A549 (cell line): ENCODE results near the gene ANKRD50.

Experiments used
- CBX2 ChIP-seq: fragments of 200-600 bp; sonication (generic); IDR thresholded peaks from 2 replicates; pipeline ENCODE4 v1.6.1; 2016; ENCODE audit warnings: low read depth, mild to moderate bottlenecking, borderline replicate concordance
- CTCF ChIP-seq: fragments of >200 bp; sonication (Bioruptor Twin); formaldehyde crosslinking; IDR thresholded peaks from 3 replicates; pipeline ENCODE4 v1.5.1; 2016
- ELK1 ChIP-seq: fragments of 150-350 bp; IDR thresholded peaks from 2 replicates; pipeline ENCODE4 v1.6.1; 2014; ENCODE audit warnings: low read depth, mild to moderate bottlenecking, low read length
- JUNB ChIP-seq: fragments of >200 bp; sonication (Bioruptor Twin); formaldehyde crosslinking; IDR thresholded peaks from 2 replicates; pipeline ENCODE4 v1.6.1; 2016
- POLR2A ChIP-seq: IDR thresholded peaks from 2 replicates; pipeline ENCODE4 v1.6.1; 2012; ENCODE audit warnings: mild to moderate bottlenecking, low read length

GRCh38 chr4:124705393-124705792 is 7.1 kb downstream of the ANKRD50 start:
- no peak for TF ChIP-seq POLR2A
- TF ChIP-seq JUNB, result no peak
- no peak for TF ChIP-seq CTCF
- TF ChIP-seq ELK1, result no peak
- no peak for TF ChIP-seq CBX2
